HEK293 (cell line): ENCODE measurements around the gene TBC1D19.

Experiments
- GLI2 ChIP-seq: fragments of 450-650 bp; formaldehyde crosslinking; IDR thresholded peaks from 2 replicates; pipeline ENCODE4; 2017; ENCODE audit warnings: missing biosample characterization, missing genetic modification characterization, low read depth, borderline replicate concordance
- HOXD13 ChIP-seq: sonication (generic); formaldehyde crosslinking; IDR thresholded peaks from 2 replicates; pipeline ENCODE4 v1.8.0; 2022; ENCODE audit warnings: missing genetic modification reagents, borderline replicate concordance
- IKZF3 ChIP-seq: fragments of 450-650 bp; IDR thresholded peaks from 2 replicates; pipeline ENCODE4 v1.5.0; 2018; ENCODE audit warnings: missing biosample characterization, mild to moderate bottlenecking, missing genetic modification characterization, moderate library complexity
- KLF1 ChIP-seq: fragments of 450-650 bp; formaldehyde crosslinking; IDR thresholded peaks from 2 replicates; pipeline ENCODE4 v1.5.1; 2016; ENCODE audit warnings: missing biosample characterization, missing genetic modification characterization
- KLF8 ChIP-seq: fragments of 450-650 bp; formaldehyde crosslinking; IDR thresholded peaks from 2 replicates; pipeline ENCODE4 v1.5.1; 2016; ENCODE audit warnings: missing biosample characterization, missing genetic modification characterization
- RBAK ChIP-seq: fragments of 450-650 bp; formaldehyde crosslinking; IDR thresholded peaks from 2 replicates; pipeline ENCODE4 v1.5.1; 2016; ENCODE audit warnings: missing biosample characterization, missing genetic modification characterization
- SCRT2 ChIP-seq: fragments of 450-650 bp; formaldehyde crosslinking; IDR thresholded peaks from 2 replicates; pipeline ENCODE4 v1.5.1; 2016; ENCODE audit warnings: missing biosample characterization, missing genetic modification characterization
- ZNF112 ChIP-seq: fragments of 450-650 bp; formaldehyde crosslinking; IDR thresholded peaks from 2 replicates; pipeline ENCODE4 v1.5.0; 2017; ENCODE audit warnings: missing biosample characterization, missing genetic modification characterization
- ZNF169 ChIP-seq: fragments of 450-650 bp; formaldehyde crosslinking; IDR thresholded peaks from 2 replicates; pipeline ENCODE4 v1.5.1; 2016; ENCODE audit warnings: missing biosample characterization, missing genetic modification characterization
- ZNF184 ChIP-seq: fragments of 450-650 bp; IDR thresholded peaks from 2 replicates; pipeline ENCODE4 v1.5.1; 2018; ENCODE audit warnings: missing biosample characterization, mild to moderate bottlenecking, missing genetic modification characterization
- ZNF223 ChIP-seq: fragments of 450-650 bp; formaldehyde crosslinking; IDR thresholded peaks from 2 replicates; pipeline ENCODE4 v1.5.1; 2016; ENCODE audit warnings: missing biosample characterization, missing genetic modification characterization
- ZNF324 ChIP-seq: fragments of 450-650 bp; formaldehyde crosslinking; IDR thresholded peaks from 2 replicates; pipeline ENCODE4 v1.5.1; 2016; ENCODE audit warnings: missing biosample characterization, missing genetic modification characterization
- ZNF335 ChIP-seq: fragments of 450-650 bp; formaldehyde crosslinking; conservative IDR thresholded peaks from 2 replicates; pipeline ENCODE4 v1.5.1; 2016; ENCODE audit warnings: missing biosample characterization, missing genetic modification characterization
- ZNF530 ChIP-seq: fragments of 450-650 bp; formaldehyde crosslinking; IDR thresholded peaks from 2 replicates; pipeline ENCODE4 v1.5.1; 2016; ENCODE audit warnings: low read depth, missing biosample characterization, missing genetic modification characterization
- ZNF544 ChIP-seq: fragments of 450-650 bp; formaldehyde crosslinking; IDR thresholded peaks from 2 replicates; pipeline ENCODE4 v1.5.0; 2017; ENCODE audit warnings: missing biosample characterization, missing genetic modification characterization
- ZNF558 ChIP-seq: fragments of 450-650 bp; formaldehyde crosslinking; IDR thresholded peaks from 2 replicates; pipeline ENCODE4 v1.5.1; 2016; ENCODE audit warnings: missing biosample characterization, missing genetic modification characterization
- ZNF571 ChIP-seq: fragments of 450-650 bp; formaldehyde crosslinking; IDR thresholded peaks from 2 replicates; pipeline ENCODE4 v1.5.0; 2017; ENCODE audit warnings: missing biosample characterization, missing genetic modification characterization
- ZNF776 ChIP-seq: fragments of 450-650 bp; formaldehyde crosslinking; IDR thresholded peaks from 2 replicates; pipeline ENCODE4 v1.5.0; 2017; ENCODE audit warnings: missing biosample characterization, missing genetic modification characterization, borderline replicate concordance
- TF ChIP-seq, protein P1 (sequence below): fragments of 450-650 bp; formaldehyde crosslinking; IDR thresholded peaks from 2 replicates; pipeline ENCODE4 v1.5.1; 2016; ENCODE audit warnings: missing biosample characterization, missing genetic modification characterization, borderline replicate concordance
- TF ChIP-seq, protein P2 (sequence below): fragments of 450-650 bp; formaldehyde crosslinking; IDR thresholded peaks from 2 replicates; pipeline ENCODE4 v1.5.1; 2017; ENCODE audit warnings: missing biosample characterization, missing genetic modification characterization
- TF ChIP-seq, protein P3 (sequence below): fragments of 450-650 bp; formaldehyde crosslinking; IDR thresholded peaks from 2 replicates; pipeline ENCODE4 v1.5.1; 2016; ENCODE audit warnings: missing biosample characterization, missing genetic modification characterization
- TF ChIP-seq, protein P4 (sequence below): fragments of 450-650 bp; formaldehyde crosslinking; IDR thresholded peaks from 2 replicates; pipeline ENCODE4 v1.5.1; 2016; ENCODE audit warnings: missing biosample characterization, missing genetic modification characterization

The TBC1D19 gene

DNA sequence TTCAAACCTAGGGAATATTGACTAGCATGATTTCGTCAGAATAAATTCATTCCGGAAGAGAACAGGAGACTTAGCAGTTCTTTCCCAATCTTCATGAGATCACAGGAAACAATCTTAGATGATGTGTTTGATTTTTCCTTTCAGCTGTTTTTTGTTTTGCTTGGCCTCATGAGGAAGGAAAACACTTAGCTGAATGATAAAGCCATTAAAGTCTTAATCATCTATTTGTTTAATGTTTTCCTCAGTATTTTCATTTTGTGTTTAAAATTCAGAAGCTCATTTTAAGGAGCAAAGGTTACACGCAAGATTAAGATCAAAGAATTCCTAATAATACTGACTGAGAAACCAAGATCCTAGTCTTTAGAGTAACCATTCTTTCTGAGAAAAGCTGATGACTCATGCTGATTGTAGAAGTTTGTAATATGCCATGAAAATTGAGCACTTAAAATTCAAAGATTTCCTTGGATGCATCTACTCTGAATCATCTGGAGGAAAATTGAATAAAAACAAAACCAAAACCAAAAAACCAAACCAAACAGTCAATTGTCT is 15.4 kb upstream of the TBC1D19 start (continued):
- TF ChIP-seq, protein P1, sequence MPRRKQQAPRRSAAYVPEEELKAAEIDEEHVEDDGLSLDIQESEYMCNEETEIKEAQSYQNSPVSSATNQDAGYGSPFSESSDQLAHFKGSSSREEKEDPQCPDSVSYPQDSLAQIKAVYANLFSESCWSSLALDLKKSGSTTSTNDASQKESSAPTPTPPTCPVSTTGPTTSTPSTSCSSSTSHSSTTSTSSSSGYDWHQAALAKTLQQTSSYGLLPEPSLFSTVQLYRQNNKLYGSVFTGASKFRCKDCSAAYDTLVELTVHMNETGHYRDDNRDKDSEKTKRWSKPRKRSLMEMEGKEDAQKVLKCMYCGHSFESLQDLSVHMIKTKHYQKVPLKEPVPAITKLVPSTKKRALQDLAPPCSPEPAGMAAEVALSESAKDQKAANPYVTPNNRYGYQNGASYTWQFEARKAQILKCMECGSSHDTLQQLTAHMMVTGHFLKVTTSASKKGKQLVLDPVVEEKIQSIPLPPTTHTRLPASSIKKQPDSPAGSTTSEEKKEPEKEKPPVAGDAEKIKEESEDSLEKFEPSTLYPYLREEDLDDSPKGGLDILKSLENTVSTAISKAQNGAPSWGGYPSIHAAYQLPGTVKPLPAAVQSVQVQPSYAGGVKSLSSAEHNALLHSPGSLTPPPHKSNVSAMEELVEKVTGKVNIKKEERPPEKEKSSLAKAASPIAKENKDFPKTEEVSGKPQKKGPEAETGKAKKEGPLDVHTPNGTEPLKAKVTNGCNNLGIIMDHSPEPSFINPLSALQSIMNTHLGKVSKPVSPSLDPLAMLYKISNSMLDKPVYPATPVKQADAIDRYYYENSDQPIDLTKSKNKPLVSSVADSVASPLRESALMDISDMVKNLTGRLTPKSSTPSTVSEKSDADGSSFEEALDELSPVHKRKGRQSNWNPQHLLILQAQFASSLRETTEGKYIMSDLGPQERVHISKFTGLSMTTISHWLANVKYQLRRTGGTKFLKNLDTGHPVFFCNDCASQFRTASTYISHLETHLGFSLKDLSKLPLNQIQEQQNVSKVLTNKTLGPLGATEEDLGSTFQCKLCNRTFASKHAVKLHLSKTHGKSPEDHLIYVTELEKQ = no peak
- TF ChIP-seq SCRT2 (tag by site-specific recombination) (no peak), ZNF324 (tag by site-specific recombination) (no peak), ZNF184 (tag by site-specific recombination) (peak; percentile 53; the same call in 1 of the 2 replicates), ZNF530 (no peak), ZNF335 (tag by site-specific recombination) (peak; percentile 31), ZNF112 (tag by site-specific recombination) (no peak), ZNF544 (tag by site-specific recombination) (no peak), HOXD13 (CRISPR knock-in tag) (0 out of 2 replicates have a peak, but pooled peaks have one; percentile 26), ZNF571 (tag by site-specific recombination) (no peak), KLF1 (no peak), RBAK (tag by site-specific recombination) (no peak), GLI2 (tag by site-specific recombination) (peak; percentile 83), ZNF169 (tag by site-specific recombination) (no peak), ZNF776 (no peak), IKZF3 (no peak; the same call in 1 of the 2 replicates), ZNF558 (peak; percentile 64; the same call in 1 of the 2 replicates), ZNF223 (no peak), KLF8 (tag by site-specific recombination) (peak; percentile 37; the same call in 1 of the 2 replicates)
- TF ChIP-seq, protein P2, sequence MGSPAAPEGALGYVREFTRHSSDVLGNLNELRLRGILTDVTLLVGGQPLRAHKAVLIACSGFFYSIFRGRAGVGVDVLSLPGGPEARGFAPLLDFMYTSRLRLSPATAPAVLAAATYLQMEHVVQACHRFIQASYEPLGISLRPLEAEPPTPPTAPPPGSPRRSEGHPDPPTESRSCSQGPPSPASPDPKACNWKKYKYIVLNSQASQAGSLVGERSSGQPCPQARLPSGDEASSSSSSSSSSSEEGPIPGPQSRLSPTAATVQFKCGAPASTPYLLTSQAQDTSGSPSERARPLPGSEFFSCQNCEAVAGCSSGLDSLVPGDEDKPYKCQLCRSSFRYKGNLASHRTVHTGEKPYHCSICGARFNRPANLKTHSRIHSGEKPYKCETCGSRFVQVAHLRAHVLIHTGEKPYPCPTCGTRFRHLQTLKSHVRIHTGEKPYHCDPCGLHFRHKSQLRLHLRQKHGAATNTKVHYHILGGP (tag by site-specific recombination) = peak; percentile 76
- TF ChIP-seq, protein P3, sequence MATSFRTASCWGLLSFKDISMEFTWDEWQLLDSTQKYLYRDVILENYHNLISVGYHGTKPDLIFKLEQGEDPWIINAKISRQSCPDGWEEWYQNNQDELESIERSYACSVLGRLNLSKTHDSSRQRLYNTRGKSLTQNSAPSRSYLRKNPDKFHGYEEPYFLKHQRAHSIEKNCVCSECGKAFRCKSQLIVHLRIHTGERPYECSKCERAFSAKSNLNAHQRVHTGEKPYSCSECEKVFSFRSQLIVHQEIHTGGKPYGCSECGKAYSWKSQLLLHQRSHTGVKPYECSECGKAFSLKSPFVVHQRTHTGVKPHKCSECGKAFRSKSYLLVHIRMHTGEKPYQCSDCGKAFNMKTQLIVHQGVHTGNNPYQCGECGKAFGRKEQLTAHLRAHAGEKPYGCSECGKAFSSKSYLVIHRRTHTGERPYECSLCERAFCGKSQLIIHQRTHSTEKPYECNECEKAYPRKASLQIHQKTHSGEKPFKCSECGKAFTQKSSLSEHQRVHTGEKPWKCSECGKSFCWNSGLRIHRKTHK = no peak
- TF ChIP-seq, protein P4, sequence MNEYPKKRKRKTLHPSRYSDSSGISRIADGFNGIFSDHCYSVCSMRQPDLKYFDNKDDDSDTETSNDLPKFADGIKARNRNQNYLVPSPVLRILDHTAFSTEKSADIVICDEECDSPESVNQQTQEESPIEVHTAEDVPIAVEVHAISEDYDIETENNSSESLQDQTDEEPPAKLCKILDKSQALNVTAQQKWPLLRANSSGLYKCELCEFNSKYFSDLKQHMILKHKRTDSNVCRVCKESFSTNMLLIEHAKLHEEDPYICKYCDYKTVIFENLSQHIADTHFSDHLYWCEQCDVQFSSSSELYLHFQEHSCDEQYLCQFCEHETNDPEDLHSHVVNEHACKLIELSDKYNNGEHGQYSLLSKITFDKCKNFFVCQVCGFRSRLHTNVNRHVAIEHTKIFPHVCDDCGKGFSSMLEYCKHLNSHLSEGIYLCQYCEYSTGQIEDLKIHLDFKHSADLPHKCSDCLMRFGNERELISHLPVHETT (tag by site-specific recombination) = 0 out of 2 replicates have a peak, but pooled peaks have one; percentile 48
